ENCODE results near the gene TRIM33. TPM values are rescaled to one million over a fixed set of nuclear protein-coding genes. Genes with fewer than 3 reads are reported as not detected.

TRIM33 gene
- total and polyA plus RNA-seq, 10 of the 15 experiments (the other 5 are each of a cell fraction or from before 2014, with no cell fraction given) = 9.0 to 40.3 (median 22.0) TPM

GRCh38 chr1:114517348-114517747, 6.3 kb upstream of the TRIM33 start:
- ChIA-PET RAD21 (ENCODE audit: unreplicated experiment) (no interaction called here), POLR2A (no interaction called here), SMC1A (ENCODE audit: uncharacterized antibody, unreplicated experiment) (no interaction called here), CTCF (no interaction called here)
- Histone ChIP-seq H3K36me3 (ENCODE audit: control insufficient read depth in 2 of 2, insufficient read depth in 2 of 2, low read length in 1 of 2) (no peaks in the 10 kb centered on the region), H4K20me1 (ENCODE audit: control insufficient read depth, insufficient read depth) (no peaks in the 10 kb centered on the region), H3K27me3 (replicated peaks in 1 of 2; ENCODE audit: control insufficient read depth in 2 of 2, insufficient read depth in 2 of 2, low read length in 1 of 2) (no peaks in the 10 kb centered on the region), H3K9me3 (replicated peaks; ENCODE audit: control insufficient read depth, insufficient read depth, low read length) (no peaks in the 10 kb centered on the region), H3K79me2 (ENCODE audit: control insufficient read depth, insufficient read depth, low read length) (peaks cover 1% of the 10 kb centered on the region; the same call in 1 of the 2 replicates), H3K9ac (ENCODE audit: control insufficient read depth, insufficient read depth, low read length) (no peak overlapping the region), H3K4me2 (ENCODE audit: control insufficient read depth, insufficient read depth) (no peak overlapping the region), H3K4me3 (no peak overlapping the region), H3K4me1 (ENCODE audit: control insufficient read depth, insufficient read depth, low read length) (peaks cover 2% of the 10 kb centered on the region; the same call in 1 of the 2 replicates), H2AFZ (ENCODE audit: control insufficient read depth, low read depth, low read length) (no peak overlapping the region), H3K27ac (ENCODE audit: control insufficient read depth, insufficient read depth) (no peak overlapping the region)
- ATAC-seq = no peak
- intact Hi-C loops (cut with micrococcal nuclease; ENCODE audit: unreplicated experiment) = no loop called here
- DNase-seq (ENCODE audit: low read depth, low spot score) = no peak
- BruUV-seq (replicated peaks) = no TSS peak
- no peak for FAIRE-seq
- in situ Hi-C loops (cut with MboI) = no loop called here
- WGBS (ENCODE audit: insufficient coverage, insufficient replicate concordance, low lambda C conversion rate, missing lambda C conversion rate) = 76% methylated on average over 2 of the region's 2 CpGs
- no peak for TF ChIP-seq RFX5 (IDR thresholded peaks at IDR 0.05; ENCODE audit: low read depth, low read length)
- TF ChIP-seq BCL3 (IDR thresholded peaks at IDR 0.05; ENCODE audit: borderline replicate concordance, insufficient read depth, low read depth, low read length, poor library complexity, severe bottlenecking) = no peak
- TF ChIP-seq E4F1 (IDR thresholded peaks at IDR 0.05; ENCODE audit: borderline replicate concordance, partially characterized antibody) = no peak
- no peak for TF ChIP-seq ELK1 (IDR thresholded peaks at IDR 0.05; ENCODE audit: low read depth, low read length)
- no peak for TF ChIP-seq SMAD1 (IDR thresholded peaks at IDR 0.05; ENCODE audit: low read depth, partially characterized antibody)
- TF ChIP-seq ESRRA (IDR thresholded peaks at IDR 0.05; ENCODE audit: low read length) = no peak
- TF ChIP-seq TCF7 (IDR thresholded peaks at IDR 0.05; ENCODE audit: borderline replicate concordance) = no peak
